ENCODE data around the gene DMBX1. TPM values are rescaled to one million over a fixed set of nuclear protein-coding genes. Genes with fewer than 3 reads are reported as not detected.

Gene DMBX1
- total RNA-seq, 2 experiments from 2014 or later: 0.15 TPM; not detected in 1

DNA sequence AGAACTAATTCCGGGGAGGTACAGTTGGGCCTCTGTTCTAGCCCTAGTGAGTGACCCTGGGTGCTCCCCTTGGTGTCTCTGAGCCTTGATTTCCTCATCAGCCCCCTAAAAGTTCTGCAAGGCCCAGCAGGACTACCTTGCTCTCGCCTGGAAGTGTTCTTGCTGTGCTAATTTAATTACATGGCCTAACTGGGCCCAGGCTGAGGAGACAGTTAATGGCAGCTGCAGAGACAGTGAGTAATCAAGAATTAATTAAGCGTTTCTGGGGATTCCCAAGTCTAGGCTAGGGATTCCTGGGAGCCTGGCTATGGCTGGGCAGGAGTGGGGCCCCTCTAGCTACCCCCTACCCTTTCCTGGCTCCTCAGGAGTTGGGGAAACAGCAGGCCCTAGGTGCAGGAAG lies 24.7 kb upstream of the DMBX1 start:
- CTCF ChIA-PET: interaction anchor here (1.8 kb wide), 1 partner anchor 15 kb away, joined by 5 read pairs; no protein-coding TSS in a partner anchor
- Mint-ChIP-seq H3K27me3 (peaks cover 61% of the 10 kb centered on the region), H3K9me3 (ENCODE audit: low read depth) (no peaks in the 10 kb centered on the region), H3K36me3 (no peaks in the 10 kb centered on the region), H3K4me3 (no peak overlapping the region), H3K27ac (no peak overlapping the region), H3K4me1 (peaks cover 6% of the 10 kb centered on the region)
- ATAC-seq (no peak), DNase-seq (no peak)

DNA sequence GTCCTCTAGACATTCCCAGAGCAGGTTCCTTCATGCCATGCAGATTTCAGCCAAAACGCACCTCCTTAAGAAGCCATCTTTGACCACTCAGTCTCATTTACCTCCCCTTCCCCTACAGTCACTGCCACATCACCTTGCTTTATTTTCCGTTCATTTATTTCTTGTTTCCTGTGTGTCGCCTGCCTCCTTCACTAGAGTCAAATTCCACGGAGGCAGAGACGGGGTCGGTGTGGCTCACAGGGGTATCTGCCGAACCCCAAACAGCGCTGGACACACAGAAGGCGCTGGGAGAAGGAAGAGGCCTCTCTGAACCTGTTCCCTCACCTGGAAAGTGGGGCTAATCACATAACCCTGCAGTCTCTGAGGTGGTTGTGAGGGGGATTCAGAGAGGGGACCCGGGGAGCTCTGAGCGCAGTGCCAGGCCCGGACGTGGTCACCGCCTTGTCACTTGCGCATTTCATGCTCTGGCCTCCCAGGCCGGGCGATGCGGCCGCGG lies 23.6 kb upstream of the DMBX1 start:
- Mint-ChIP-seq H3K4me3 (peak overlapping the region; percentile 1), H3K27me3 (peaks cover 55% of the 10 kb centered on the region), H3K36me3 (no peaks in the 10 kb centered on the region), H3K9me3 (ENCODE audit: low read depth) (no peaks in the 10 kb centered on the region), H3K4me1 (peaks cover 6% of the 10 kb centered on the region), H3K27ac (no peak overlapping the region)
- DNase-seq: no peak
- no peak for ATAC-seq
- CTCF ChIA-PET: no interaction called here

DNA sequence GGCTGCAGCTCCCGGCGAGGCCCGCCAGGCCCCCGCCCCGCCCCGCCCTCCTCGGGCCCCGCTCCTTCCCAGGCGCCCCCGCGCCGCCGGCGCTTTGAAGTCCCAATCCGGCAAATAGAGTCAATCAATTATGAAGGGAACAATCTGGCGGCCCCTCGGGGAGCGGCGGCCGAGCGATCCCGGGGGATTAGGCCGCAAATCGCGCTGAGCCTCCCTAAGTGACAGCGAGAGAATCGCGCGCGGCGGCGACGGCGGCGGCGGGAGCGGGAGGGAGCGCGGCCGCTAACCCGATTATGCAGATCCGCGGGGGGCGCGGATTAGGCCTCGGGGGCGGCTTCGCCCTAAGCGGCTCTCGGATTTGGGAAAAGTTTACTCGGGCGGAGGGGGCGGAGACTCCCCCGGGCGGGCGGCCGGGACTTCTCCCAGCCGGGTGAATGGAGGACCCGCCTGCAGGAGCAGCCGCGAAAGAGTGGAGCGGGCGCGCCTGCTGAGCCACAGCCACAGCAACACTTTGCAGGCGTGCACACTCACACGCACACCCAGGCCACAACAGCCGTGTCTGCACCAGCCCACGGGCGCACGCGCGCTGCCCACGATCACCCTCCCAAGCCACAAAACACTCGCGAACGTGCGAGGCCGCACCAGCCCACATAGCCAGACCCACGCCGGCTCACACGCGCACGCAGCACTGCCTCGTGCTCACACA lies 23.0 kb upstream of the DMBX1 start:
- peaks cover 54% of the 10 kb centered on the region for H3K27me3 Mint-ChIP-seq
- H3K9me3 Mint-ChIP-seq (ENCODE audit: low read depth): no peaks in the 10 kb centered on the region
- DNase-seq: no peak
- H3K4me1 Mint-ChIP-seq: peaks cover 6% of the 10 kb centered on the region
- H3K36me3 Mint-ChIP-seq: no peaks in the 10 kb centered on the region
- peak; percentile 63 for ATAC-seq
- H3K27ac Mint-ChIP-seq: no peak overlapping the region
- CTCF ChIA-PET: no interaction called here
- peak overlapping the region; percentile 51 for H3K4me3 Mint-ChIP-seq

DNA sequence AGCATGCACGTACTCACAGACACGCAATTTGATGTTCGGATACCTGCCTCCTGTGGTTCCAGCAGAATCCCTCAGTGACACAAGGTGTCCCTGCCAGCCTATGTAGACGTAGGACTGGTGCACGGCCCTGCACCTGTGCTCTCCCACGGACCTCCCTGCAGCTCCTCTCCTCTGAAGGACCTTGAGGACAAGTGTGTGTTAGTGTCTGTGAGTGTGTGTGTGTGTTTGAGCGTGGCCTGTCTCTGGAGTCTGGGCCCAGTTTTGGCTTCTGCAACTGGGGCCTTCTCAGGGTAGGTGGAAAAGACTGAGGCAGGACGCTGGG lies 22.5 kb upstream of the DMBX1 start:
- Mint-ChIP-seq H3K27me3 (peaks cover 52% of the 10 kb centered on the region), H3K27ac (no peak overlapping the region), H3K4me1 (peaks cover 6% of the 10 kb centered on the region), H3K9me3 (ENCODE audit: low read depth) (no peaks in the 10 kb centered on the region), H3K4me3 (peak overlapping the region; percentile 51), H3K36me3 (no peaks in the 10 kb centered on the region)
- DNase-seq: no peak
- ATAC-seq: no peak
- CTCF ChIA-PET: no interaction called here

DNA sequence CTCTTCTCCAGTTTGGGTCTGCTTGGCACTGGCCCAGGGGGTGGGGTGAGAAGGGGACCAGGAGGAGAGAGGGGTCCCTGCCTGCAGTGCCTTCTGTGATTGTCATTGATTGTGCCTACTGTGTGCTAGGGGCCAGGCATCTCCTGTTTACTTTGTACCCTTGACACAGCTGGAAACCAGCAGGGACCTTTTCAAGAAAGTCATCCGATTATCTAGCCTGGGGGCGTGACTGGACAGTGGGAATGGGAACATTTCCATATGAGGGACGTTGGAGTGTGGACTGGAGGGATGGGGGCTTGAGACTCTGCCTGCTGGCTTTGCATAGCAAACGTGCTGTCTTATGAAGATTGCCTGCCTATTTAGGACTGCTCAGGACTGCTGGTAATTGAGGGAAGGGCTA lies 19.8 kb upstream of the DMBX1 start:
- H3K9me3 Mint-ChIP-seq (ENCODE audit: low read depth): no peaks in the 10 kb centered on the region
- ATAC-seq (no peak), DNase-seq (no peak)
- no peak overlapping the region for H3K27ac Mint-ChIP-seq
- H3K4me1 Mint-ChIP-seq: peaks cover 6% of the 10 kb centered on the region
- H3K27me3 Mint-ChIP-seq: peaks cover 47% of the 10 kb centered on the region
- H3K4me3 Mint-ChIP-seq: no peak overlapping the region
- no peaks in the 10 kb centered on the region for H3K36me3 Mint-ChIP-seq
- CTCF ChIA-PET: interaction anchor here (1.0 to 2.8 kb wide), 2 partner anchors 23 to 58 kb away, joined by 3 to 10 read pairs; no protein-coding TSS in a partner anchor

DNA sequence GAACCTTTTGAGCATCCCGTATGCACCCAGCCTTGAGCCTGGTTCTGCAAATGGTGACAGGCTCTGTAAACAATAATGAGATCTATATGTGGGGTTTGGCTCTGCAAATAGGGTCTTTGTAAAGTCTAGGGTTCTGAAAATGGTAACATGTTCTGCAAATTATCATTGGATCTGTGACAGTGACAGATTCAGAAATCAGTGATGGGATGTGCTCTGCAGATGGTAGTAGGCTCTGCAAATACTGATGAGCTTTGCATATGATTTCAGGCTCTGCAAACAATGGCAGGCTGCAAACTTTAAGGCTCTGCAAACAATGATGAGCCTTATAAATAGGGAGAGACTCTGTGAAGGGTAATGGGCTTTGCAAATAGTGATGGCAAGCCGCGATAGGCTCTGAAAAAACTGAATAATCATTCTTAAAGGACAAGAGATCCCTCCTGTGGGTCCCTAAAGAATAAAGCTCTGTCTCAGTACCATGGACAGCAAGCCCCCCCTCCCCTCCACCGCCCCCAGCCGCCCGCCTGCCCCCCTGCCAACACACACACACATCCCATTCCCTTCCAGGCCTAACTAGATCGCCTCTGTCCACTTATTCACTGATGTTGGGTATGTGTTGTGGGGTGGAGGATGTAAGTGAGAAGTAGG lies 17.7 kb upstream of the DMBX1 start:
- Mint-ChIP-seq H3K4me1 (peaks cover 3% of the 10 kb centered on the region), H3K4me3 (no peak overlapping the region), H3K27ac (no peak overlapping the region), H3K36me3 (no peaks in the 10 kb centered on the region), H3K27me3 (peaks cover 42% of the 10 kb centered on the region), H3K9me3 (ENCODE audit: low read depth) (no peaks in the 10 kb centered on the region)
- CTCF ChIA-PET: interaction anchor here (0.7 to 2.8 kb wide), 3 partner anchors 25 to 57 kb away, joined by 3 to 10 read pairs (median 7); no protein-coding TSS in a partner anchor
- ATAC-seq (no peak), DNase-seq (no peak)

DNA sequence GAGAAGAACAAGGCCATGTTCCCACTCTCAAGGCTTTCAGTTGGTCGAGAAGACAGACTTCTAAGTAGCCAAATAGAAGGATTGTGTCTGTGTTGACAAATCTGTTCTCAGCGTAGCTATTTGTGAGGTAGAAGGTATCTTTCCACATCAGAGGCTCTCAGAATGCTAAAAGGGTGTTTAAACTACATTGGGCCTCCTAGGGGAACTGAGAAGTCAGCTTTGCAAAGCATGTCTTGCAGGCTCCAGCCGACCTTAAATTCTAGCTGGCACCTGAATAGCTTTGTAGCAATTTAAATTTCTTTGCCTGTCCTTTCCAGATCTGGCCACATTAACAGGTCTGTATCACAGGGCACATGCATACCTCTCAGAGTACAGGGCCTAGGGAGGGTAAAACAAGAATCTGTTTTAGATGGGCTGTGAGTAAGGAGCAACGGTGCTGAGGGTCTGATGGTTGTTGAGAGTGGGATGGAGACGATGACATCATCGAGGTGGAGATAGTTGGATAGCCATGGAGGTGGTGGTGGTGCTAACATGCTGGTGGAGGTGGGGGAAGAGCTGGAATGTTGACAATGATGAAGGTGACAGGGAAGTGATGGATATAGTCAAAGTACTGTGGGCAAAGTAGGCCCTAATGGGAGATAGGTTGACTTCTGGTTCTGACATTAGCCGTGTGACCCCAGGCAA lies 17.0 kb upstream of the DMBX1 start:
- Mint-ChIP-seq H3K4me3 (no peak overlapping the region), H3K27ac (no peak overlapping the region), H3K36me3 (no peaks in the 10 kb centered on the region), H3K27me3 (peaks cover 35% of the 10 kb centered on the region), H3K4me1 (no peaks in the 10 kb centered on the region), H3K9me3 (ENCODE audit: low read depth) (no peaks in the 10 kb centered on the region)
- DNase-seq (no peak), ATAC-seq (no peak)
- CTCF ChIA-PET: interaction anchor here (0.7 to 1.6 kb wide), 2 partner anchors 26 to 57 kb away, joined by 3 to 7 read pairs; no protein-coding TSS in a partner anchor

DNA sequence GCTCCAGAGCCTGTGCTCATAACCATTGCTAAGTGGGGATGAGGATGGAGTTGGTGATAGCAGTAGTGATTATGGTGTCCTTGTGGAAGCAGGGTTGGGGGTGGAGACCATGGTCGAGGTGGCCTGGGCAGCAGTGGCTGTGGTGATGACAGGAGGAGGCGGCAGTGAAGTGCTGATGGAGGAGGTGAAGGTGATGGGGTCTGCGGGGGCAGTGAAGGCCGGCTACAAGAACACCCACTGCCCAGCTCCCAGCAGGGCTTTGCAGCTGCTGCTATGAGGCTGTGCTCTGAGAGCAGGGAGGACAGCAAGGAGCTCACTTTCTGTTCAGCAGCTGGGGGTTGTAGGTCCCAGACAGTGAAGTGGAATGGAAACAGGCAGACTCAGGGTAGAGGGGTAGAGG lies 15.6 kb upstream of the DMBX1 start:
- H3K27me3 Mint-ChIP-seq: peaks cover 29% of the 10 kb centered on the region
- H3K4me3 Mint-ChIP-seq: no peak overlapping the region
- H3K36me3 Mint-ChIP-seq: no peaks in the 10 kb centered on the region
- no peaks in the 10 kb centered on the region for H3K9me3 Mint-ChIP-seq (ENCODE audit: low read depth)
- ATAC-seq (no peak), DNase-seq (no peak)
- no peak overlapping the region for H3K27ac Mint-ChIP-seq
- no peaks in the 10 kb centered on the region for H3K4me1 Mint-ChIP-seq
- CTCF ChIA-PET: interaction anchor here (1.2 kb wide), 1 partner anchor 9 kb away, joined by 3 read pairs; no protein-coding TSS in a partner anchor

DNA sequence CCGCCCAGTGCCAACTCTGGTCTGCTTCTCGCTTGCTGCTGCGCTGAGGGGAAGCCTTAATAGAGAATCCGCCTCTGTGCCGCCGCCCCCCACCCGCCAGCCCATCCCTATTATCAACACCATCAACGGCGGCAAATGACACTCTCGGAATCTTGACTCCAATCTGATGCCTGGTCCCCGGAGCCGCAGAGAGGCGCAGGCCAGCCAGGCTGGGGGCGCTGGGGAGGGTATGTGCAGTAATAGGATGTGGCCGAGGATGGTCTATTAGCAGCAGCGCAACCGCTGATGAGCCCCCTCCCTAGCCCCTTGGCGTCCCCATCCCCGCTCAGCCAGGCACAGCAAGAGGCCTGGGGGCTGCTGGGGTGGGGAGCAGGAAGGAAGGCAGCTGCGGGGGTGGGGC lies 15.1 kb upstream of the DMBX1 start:
- DNase-seq (no peak), ATAC-seq (no peak)
- Mint-ChIP-seq H3K27ac (no peak overlapping the region), H3K4me3 (no peak overlapping the region), H3K27me3 (peaks cover 29% of the 10 kb centered on the region), H3K4me1 (no peaks in the 10 kb centered on the region), H3K36me3 (no peaks in the 10 kb centered on the region), H3K9me3 (ENCODE audit: low read depth) (no peaks in the 10 kb centered on the region)
- CTCF ChIA-PET: interaction anchor here (1.2 kb wide), 1 partner anchor 8 kb away, joined by 3 read pairs; no protein-coding TSS in a partner anchor

DNA sequence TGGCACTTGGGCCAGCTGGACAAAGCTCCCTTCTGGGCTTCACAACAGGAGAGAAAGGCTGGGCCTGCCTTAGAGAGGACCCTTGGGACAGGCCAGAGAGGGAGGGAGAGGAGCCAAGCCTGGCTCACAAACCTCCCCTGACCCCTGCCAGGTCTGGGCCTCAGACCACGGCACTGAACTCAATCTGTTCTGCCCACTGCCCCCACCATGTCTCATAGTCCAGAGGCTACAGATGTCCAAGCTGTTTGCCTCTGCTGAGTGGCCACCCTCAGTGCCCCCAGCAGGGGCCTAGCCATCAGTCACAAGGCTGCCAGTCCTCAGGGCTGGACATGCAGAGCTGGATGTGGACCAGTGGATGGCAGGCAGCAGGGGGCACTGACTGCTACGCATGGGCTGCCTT lies 13.0 kb upstream of the DMBX1 start:
- H3K4me3 Mint-ChIP-seq: no peak overlapping the region
- CTCF ChIA-PET: interaction anchor here (0.8 to 8.2 kb wide), 9 partner anchors 10 to 248 kb away, joined by 3 to 94 read pairs (median 4); a partner anchor contains a TSS
- H3K36me3 Mint-ChIP-seq: no peaks in the 10 kb centered on the region
- H3K4me1 Mint-ChIP-seq: no peaks in the 10 kb centered on the region
- H3K27me3 Mint-ChIP-seq: peaks cover 38% of the 10 kb centered on the region
- no peaks in the 10 kb centered on the region for H3K9me3 Mint-ChIP-seq (ENCODE audit: low read depth)
- no peak overlapping the region for H3K27ac Mint-ChIP-seq
- DNase-seq (no peak), ATAC-seq (no peak)

DNA sequence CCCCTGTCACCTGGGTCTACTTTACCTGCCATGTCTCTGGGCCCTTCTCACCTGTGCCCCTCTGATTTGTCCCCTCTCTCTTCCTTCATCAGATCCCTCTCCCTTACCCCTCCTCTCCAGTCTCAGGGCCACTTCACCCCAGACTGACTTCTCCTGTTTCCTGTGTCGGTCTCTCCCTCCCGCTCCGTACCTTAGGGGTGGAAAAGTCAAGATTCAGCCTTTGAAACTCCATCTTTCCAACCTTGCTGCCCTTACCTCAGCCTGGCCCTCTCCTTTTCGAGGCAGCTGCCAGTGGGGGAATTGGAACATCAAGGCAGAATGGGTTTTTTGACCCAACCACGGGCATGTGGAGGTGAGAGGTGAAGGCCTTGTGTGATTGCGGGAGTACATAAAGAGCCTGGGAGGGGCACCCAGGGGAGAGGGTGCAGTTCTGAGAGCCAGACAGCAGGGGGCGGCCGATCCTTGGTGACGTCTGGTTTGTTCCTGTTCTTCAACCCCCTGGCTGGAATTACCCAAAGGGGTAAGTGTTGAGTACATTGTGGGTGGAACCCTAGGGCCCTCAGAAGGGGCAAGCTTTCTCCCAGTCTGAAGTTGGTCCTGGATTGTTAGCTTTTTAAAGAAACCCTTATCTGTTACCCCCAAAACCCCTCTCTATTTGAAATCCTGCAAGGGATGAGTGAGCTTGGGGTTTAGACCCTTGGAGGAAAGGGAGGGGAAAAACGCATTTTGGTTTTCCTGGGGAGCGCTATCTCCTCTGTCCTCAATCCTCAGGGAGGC lies 12.3 kb upstream of the DMBX1 start:
- Mint-ChIP-seq H3K36me3 (no peaks in the 10 kb centered on the region), H3K9me3 (ENCODE audit: low read depth) (no peaks in the 10 kb centered on the region), H3K27me3 (peaks cover 41% of the 10 kb centered on the region), H3K4me3 (no peak overlapping the region), H3K27ac (no peak overlapping the region), H3K4me1 (no peaks in the 10 kb centered on the region)
- ATAC-seq: peak; percentile 83
- DNase-seq: peak; percentile 81
- CTCF ChIA-PET: interaction anchor here (0.8 to 8.2 kb wide), 15 partner anchors 10 to 248 kb away, joined by 3 to 94 read pairs (median 4); a partner anchor contains a TSS

DNA sequence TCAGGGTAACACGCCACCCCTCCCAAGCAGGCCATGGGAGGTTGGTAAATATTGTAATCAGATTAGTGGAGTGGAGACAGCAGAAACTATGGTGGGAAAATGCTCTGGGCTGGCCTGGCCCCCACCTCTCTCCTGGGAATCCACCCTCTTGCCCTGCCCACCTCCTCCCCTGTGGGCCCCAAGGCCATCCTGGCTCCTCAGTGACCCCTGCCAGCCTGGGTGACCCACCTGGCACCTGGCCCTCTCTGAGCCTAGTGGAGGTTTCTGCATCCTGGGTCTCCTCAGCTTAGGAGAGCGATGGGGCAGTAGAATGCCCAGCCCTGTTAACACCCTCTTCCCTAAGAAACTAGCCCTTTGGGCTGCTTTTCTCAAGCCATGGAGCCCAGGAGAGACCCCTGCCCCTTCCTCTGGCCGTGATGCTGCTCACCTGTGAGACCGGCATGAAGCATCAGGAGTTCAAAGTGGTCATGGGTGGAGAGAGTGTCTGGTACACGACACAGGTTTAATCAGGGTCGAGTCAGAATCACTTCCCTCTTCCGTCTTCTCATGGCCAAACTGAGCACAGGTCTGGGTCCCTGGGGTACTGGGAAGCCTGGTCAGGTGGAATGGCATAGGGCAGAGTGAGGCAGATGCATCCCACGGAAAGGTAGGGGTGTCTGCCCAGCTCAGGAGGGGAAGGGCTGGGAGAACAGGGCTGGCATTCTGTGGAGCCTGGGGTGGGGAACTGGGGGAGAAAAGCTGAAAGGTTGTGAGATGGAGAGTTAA lies 10.7 kb upstream of the DMBX1 start:
- Mint-ChIP-seq H3K9me3 (ENCODE audit: low read depth) (no peaks in the 10 kb centered on the region), H3K36me3 (no peaks in the 10 kb centered on the region), H3K4me1 (no peaks in the 10 kb centered on the region), H3K27me3 (peaks cover 50% of the 10 kb centered on the region), H3K27ac (no peak overlapping the region), H3K4me3 (no peak overlapping the region)
- DNase-seq (no peak), ATAC-seq (no peak)
- CTCF ChIA-PET: interaction anchor here (0.8 to 8.2 kb wide), 9 partner anchors 17 to 99 kb away, joined by 3 to 94 read pairs (median 11); a partner anchor contains a TSS
